Stimulated activated naive CD8-positive, alpha-beta T cell treated with anti-CD3 and anti-CD28 coated beads, Interleukin-15, Interleukin-2, amounts not matched to agents 100 ng/mL and 50 ng/mL, for 24 hours (primary cell): ENCODE measurements around the gene ZNF609.
A peak's percentile ranks its signal among the peaks of the same experiment; 100 is the strongest.

ENCODE experiments used
- H3K27ac Mint-ChIP-seq: one replicate; pipeline ENCODE4 v1.8.0; 2021; ENCODE audit warnings: mild to moderate bottlenecking, mixed read lengths
- H3K27me3 Mint-ChIP-seq: one replicate; pipeline ENCODE4 v1.8.0; 2021; ENCODE audit warnings: mixed read lengths
- H3K36me3 Mint-ChIP-seq: one replicate; pipeline ENCODE4 v1.8.0; 2021; ENCODE audit warnings: low read depth, mixed read lengths
- H3K4me1 Mint-ChIP-seq: one replicate; pipeline ENCODE4 v1.8.0; 2021; ENCODE audit warnings: low read depth, mixed read lengths
- H3K4me3 Mint-ChIP-seq: one replicate; pipeline ENCODE4 v1.8.0; 2021; ENCODE audit warnings: mild to moderate bottlenecking, mixed read lengths
- H3K9me3 Mint-ChIP-seq: one replicate; pipeline ENCODE4 v1.8.0; 2021; ENCODE audit warnings: mixed read lengths

Gene ZNF609

DNA sequence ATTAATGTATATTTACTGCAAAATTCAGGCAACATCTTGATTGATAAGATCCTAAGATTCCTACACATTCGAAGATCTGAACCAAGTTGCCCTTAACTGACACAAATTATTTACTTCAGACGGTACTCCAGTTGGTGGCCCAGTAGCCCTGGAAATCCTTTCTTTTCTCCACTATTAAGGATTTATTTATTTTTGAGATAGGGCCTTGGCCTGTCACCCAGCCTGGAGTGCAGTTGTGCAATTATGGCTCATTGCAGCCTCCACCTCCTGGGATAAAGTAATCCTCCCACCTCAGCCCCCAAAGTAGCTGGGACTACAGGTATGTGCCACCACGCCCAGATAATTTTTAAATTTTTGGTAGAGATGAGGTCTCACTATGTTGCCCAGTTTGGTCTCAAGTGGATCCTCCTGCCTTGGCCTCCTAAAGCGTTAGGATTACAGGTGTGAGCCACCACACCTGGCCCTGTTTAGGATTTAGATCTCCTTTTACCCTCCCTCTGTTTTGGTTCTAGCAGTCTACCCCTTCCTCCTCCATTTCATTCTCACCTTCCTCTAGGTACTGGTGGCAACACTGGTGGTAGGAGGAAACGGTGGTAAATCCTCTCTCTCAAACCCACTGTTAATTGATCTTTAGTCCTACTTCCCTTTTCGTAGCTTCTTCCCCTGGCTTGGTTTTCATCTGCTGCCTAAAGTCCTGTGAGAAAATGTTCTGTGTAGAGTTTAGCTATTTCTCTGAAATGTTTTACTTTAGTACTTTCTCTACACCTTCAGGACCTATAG is 12.7 kb upstream of the ZNF609 start:
- Mint-ChIP-seq H3K4me1 (peaks cover 57% of the 10 kb centered on the region), H3K27me3 (no peaks in the 10 kb centered on the region), H3K9me3 (no peaks in the 10 kb centered on the region), H3K27ac (peak overlapping the region; percentile 66), H3K4me3 (no peak overlapping the region), H3K36me3 (peaks cover 22% of the 10 kb centered on the region)

DNA sequence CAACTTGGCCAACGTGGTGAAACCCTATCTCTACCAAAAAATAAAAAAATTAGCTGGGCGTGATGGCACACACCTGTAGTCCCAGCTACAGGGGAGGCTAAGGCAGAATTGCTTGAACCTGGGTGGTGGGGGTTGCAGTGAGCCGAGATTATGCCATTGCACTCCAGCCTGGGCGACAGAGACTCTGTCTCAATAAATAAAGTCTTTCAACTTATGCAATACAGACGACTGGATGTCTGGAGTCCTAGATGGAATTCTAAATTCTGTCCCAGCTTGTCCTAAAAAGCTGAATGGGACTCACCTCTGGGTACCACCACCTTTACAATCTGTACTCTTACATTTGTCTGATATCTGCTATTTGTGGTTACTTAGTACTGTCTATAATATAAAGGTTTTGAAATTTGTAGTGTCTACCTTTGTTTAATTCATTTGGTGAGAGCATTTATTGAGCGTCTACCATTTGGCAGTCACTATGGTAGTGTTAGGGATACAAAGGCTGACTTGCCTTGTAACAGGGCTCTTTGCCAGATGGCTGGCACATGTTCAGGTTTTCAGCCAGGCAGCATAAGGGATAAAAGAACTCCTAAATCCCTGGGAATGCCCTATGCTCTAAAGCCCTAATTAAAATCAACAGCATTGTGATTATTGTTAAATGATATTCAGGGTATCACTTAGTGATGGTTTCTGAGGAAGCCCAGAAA is 7.2 kb upstream of the ZNF609 start:
- Mint-ChIP-seq H3K4me1 (peaks cover 55% of the 10 kb centered on the region), H3K36me3 (peaks cover 16% of the 10 kb centered on the region), H3K4me3 (no peak overlapping the region), H3K9me3 (no peaks in the 10 kb centered on the region), H3K27me3 (no peaks in the 10 kb centered on the region), H3K27ac (no peak overlapping the region)

DNA sequence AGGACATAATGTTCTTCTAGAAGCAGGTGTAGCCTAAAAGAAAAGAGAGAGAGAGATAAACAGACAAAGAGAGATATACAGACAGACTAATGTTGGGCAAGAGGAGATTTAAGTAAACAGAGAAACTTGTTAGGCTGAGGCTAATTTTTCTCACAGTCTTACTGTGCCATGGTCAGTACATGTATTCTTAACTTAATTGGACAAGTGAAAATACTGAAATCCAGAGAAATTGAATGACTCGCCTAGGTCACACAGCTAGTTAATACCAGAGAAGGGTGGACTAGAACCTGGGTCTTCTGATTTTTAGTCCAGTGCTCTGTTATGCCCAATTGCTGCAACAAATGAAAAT is 6.7 kb upstream of the ZNF609 start:
- no peak overlapping the region for H3K27ac Mint-ChIP-seq
- peaks cover 53% of the 10 kb centered on the region for H3K4me1 Mint-ChIP-seq
- no peaks in the 10 kb centered on the region for H3K9me3 Mint-ChIP-seq
- no peaks in the 10 kb centered on the region for H3K27me3 Mint-ChIP-seq
- H3K36me3 Mint-ChIP-seq = peaks cover 11% of the 10 kb centered on the region
- no peak overlapping the region for H3K4me3 Mint-ChIP-seq

DNA sequence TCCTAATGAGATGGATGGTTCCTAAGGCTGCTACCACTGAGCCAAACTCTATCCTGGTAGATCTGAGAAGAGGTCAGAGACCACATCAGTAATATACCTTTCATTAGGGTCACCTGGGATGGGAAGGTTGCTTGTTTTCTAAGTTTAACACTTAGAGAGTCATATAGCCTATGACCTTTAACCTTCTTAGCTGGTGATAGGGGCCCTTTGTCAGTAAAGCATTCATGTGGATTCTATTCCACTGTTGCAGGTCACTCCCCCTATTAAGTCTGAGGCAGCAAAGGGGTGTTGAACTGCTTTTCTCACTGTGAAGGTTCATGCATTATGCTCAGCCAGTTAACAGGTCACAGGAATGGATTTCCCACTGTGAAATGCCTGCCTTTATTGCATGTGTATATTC is 6.1 kb upstream of the ZNF609 start:
- Mint-ChIP-seq H3K27me3 (no peaks in the 10 kb centered on the region), H3K27ac (no peak overlapping the region), H3K4me1 (peaks cover 57% of the 10 kb centered on the region), H3K4me3 (no peak overlapping the region), H3K36me3 (peaks cover 9% of the 10 kb centered on the region), H3K9me3 (no peaks in the 10 kb centered on the region)

- Mint-ChIP-seq H3K4me1 (peaks cover 56% of the 10 kb centered on the region), H3K4me3 (no peak overlapping the region)
Observed at GRCh38 chr15:64455961-64456371, 4.4 kb upstream of the ZNF609 start.

GRCh38 chr15:64456634-64457108 is 3.7 kb upstream of the ZNF609 start:
- peaks cover 61% of the 10 kb centered on the region for H3K4me1 Mint-ChIP-seq
- H3K4me3 Mint-ChIP-seq = peak overlapping the region; percentile 14
- H3K27ac Mint-ChIP-seq = peak overlapping the region; percentile 83
- peaks cover 8% of the 10 kb centered on the region for H3K36me3 Mint-ChIP-seq
- no peaks in the 10 kb centered on the region for H3K27me3 Mint-ChIP-seq
- H3K9me3 Mint-ChIP-seq = no peaks in the 10 kb centered on the region

More at GRCh38 chr15:64455961-64456371, 4.4 kb upstream of the ZNF609 start:
- H3K9me3 Mint-ChIP-seq = no peaks in the 10 kb centered on the region
- H3K36me3 Mint-ChIP-seq = peaks cover 5% of the 10 kb centered on the region
- peak overlapping the region; percentile 46 for H3K27ac Mint-ChIP-seq
- no peaks in the 10 kb centered on the region for H3K27me3 Mint-ChIP-seq

DNA sequence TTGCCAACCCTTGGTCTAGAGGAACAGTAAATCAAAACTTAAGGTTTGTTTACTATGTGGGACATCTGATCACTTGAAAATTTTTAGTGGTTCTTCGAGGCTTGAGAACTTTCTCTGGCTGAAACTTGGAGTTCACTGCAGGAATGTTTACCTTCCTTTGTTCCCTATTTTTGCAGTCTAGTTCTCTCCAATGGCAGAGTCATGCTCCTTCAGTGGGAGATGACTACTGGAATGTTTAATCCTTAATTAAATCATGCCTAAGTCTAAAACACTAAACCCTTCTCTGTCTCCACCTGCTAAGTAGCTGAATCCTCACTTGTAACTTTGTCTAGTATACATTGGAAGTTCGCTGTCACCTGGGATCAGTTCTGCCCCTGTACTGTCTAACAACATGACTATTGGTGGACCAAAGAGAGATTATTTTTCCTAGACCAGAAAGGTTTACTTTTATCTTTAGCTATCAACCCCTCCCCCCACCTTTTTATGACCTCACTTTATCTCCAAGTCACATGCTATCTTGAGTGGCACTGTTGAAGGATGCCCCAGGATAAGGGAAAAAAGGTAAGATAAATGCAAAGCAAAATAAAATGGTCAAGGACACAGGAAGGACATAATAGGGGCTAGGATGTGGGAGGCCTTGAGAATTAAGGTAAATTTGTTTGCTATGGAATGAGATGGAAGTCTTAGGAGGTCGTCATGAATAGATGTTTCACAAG is 1.2 kb upstream of the ZNF609 start:
- peaks cover 77% of the 10 kb centered on the region for H3K4me1 Mint-ChIP-seq

DNA sequence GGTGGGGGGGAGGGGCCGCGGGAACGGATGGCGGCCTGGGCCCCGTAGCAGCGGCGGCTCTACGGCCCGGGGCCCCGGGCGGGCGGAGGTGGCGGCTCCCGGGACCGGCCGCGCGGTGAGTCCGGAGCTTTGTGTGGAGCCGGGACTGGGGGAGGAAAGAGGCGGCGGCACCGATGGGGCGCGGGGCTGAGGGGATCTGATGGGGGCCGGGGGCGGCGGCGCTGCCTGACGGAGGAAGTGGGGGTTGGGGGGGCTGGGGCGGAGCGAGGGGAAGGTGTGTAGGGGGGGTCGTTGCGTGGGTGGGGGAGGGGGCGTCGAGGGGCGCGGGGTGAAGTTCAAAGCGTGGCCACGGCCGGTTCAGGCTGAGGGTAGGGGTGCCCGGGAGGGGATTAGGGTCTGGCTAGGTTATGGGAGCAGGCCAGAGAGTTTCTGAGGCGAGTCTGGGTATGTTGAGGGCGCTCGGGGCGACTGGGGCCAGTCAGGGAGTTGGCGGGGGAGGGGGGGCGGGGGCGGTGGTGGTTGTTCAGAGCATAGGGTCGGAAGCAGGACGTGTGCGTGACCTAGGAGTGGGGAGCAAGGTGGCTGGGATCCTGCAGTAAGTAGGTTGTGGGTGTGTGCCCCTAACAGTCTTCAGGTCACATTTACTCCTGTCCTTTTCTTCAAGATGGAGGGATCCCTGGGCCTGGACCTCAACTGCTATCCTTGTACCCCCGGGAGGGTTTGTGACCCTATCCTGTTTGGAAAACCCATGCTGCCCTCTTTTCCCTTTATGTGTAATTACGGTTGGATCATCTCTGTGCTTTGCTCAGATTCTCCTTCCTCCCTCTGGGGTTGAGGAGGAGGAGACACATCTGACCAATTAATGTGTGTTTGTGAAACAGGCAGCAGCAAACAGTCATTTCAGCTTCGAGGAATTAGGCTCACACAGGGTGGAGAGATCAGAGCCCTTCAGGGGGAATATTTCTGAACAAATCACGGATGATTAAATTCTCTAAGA is 644 bp downstream of the ZNF609 start:
- no peaks in the 10 kb centered on the region for H3K9me3 Mint-ChIP-seq
- peaks cover 86% of the 10 kb centered on the region for H3K4me1 Mint-ChIP-seq
- peaks cover 24% of the 10 kb centered on the region for H3K36me3 Mint-ChIP-seq

More for the DNA sequence above, 1.2 kb upstream of the ZNF609 start:
- H3K27ac Mint-ChIP-seq = peak overlapping the region; percentile 96
- peaks cover 19% of the 10 kb centered on the region for H3K36me3 Mint-ChIP-seq
- peak overlapping the region; percentile 90 for H3K4me3 Mint-ChIP-seq
- H3K9me3 Mint-ChIP-seq = no peaks in the 10 kb centered on the region
- H3K27me3 Mint-ChIP-seq = no peaks in the 10 kb centered on the region

GRCh38 chr15:64461721-64462162 is 1.4 kb downstream of the ZNF609 start:
- Mint-ChIP-seq H3K27ac (peak overlapping the region; percentile 88), H3K4me3 (peak overlapping the region; percentile 88), H3K4me1 (peaks cover 86% of the 10 kb centered on the region), H3K27me3 (no peaks in the 10 kb centered on the region), H3K36me3 (peaks cover 22% of the 10 kb centered on the region), H3K9me3 (no peaks in the 10 kb centered on the region)

More for the DNA sequence above, 644 bp downstream of the ZNF609 start:
- Mint-ChIP-seq H3K4me3 (peak overlapping the region; percentile 88), H3K27ac (peak overlapping the region; percentile 88), H3K27me3 (no peaks in the 10 kb centered on the region)

DNA sequence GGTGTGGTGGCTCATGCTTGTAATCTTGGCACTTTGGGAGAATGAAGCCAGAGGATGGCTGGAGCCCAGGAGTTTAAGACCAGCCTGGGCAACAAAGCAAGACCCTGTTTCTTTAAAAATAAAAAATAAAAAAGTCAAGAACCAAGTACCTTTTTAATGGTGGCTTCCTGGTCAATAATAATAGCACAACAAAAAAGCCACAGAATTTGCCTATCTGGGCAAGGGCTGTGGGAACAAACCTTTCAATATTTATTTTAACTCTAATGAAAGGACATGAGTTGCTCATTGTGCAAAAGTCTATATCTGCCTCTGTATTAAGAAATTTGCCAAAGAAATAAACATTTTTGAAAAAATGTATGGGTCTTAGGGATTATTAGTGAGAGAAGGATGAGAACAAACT is 2.1 kb downstream of the ZNF609 start:
- peak overlapping the region; percentile 43 for H3K27ac Mint-ChIP-seq
- H3K4me1 Mint-ChIP-seq = peaks cover 85% of the 10 kb centered on the region
- H3K27me3 Mint-ChIP-seq = no peaks in the 10 kb centered on the region
- peaks cover 22% of the 10 kb centered on the region for H3K36me3 Mint-ChIP-seq
- peak overlapping the region; percentile 88 for H3K4me3 Mint-ChIP-seq
- no peaks in the 10 kb centered on the region for H3K9me3 Mint-ChIP-seq

- no peaks in the 10 kb centered on the region for H3K9me3 Mint-ChIP-seq
- H3K36me3 Mint-ChIP-seq = peaks cover 33% of the 10 kb centered on the region
- no peaks in the 10 kb centered on the region for H3K27me3 Mint-ChIP-seq
- peaks cover 79% of the 10 kb centered on the region for H3K4me1 Mint-ChIP-seq
- H3K4me3 Mint-ChIP-seq = peak overlapping the region; percentile 4
- peak overlapping the region; percentile 43 for H3K27ac Mint-ChIP-seq
Observed at GRCh38 chr15:64464276-64465005, 4.1 kb downstream of the ZNF609 start.

DNA sequence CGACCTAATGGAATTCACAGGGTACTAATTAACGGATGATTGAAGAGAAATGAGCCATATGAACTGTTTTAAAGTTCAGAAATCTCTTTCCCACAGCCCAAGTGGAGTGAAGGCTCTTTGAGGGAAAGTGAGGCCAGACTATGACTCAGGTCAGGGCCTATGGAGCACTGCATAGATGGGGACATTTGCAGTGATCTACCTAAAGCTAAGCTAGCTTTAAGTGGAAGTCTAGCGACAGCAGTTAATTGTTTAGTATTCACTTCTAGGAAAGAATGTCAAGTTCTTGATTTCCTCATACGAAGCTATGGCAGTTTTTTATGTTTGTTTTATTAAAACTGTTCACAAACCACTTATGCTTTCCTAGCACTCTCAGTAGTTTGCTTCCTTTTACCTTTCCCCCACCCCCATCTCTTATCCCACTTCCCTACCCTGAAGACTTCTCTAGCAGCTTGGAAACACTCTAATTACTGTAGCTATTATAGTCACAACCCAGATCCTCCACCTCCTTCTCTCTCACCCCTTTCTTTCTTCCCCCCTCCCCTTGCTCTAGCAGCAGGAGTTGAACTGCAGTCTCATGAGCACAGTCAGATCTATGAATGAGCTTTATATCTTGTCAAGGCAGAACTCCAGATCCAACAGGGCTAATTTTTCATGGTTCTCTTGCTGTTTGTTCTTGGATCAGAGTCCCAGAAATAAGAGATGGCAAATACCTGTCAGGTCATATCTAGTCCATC is 6.2 kb downstream of the ZNF609 start:
- Mint-ChIP-seq H3K9me3 (no peaks in the 10 kb centered on the region), H3K4me3 (no peak overlapping the region), H3K27me3 (no peaks in the 10 kb centered on the region), H3K27ac (no peak overlapping the region), H3K36me3 (peaks cover 46% of the 10 kb centered on the region), H3K4me1 (peaks cover 69% of the 10 kb centered on the region)

DNA sequence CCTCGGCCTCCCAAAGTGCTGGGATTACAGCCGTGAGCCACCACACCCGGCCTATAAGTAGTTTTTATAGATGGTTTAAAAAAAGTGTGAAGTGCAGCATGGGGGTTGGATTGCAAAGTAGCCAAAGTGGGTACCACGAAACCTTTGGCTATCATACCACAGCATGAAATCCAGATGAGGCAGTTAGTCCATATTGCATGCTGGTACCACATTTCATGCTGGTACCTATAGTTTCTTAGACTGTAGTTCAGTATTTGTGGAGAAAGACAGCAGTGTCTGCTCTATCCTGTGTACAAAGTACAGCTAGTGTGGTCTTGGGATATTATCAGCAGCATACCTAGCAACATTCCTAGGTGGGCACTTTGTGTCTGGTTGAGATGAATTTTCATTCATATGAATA is 11.8 kb downstream of the ZNF609 start:
- H3K4me1 Mint-ChIP-seq = peaks cover 31% of the 10 kb centered on the region

More for the DNA sequence above, 11.8 kb downstream of the ZNF609 start:
- H3K27ac Mint-ChIP-seq = no peak overlapping the region
- H3K9me3 Mint-ChIP-seq = no peaks in the 10 kb centered on the region
- H3K4me3 Mint-ChIP-seq = no peak overlapping the region
- H3K36me3 Mint-ChIP-seq = peaks cover 40% of the 10 kb centered on the region
- H3K27me3 Mint-ChIP-seq = no peaks in the 10 kb centered on the region
